PC-9 (cell line): ENCODE results near the gene RBM17. TPM values are rescaled to one million over a fixed set of nuclear protein-coding genes. Genes with fewer than 3 reads are reported as not detected.

Source experiments
- BruUV-seq: library from RNA; stranded (reverse); fragments of 400-500 nt; replicated peaks from 2 replicates; lab custom pipeline; 2021; lab: Mats Ljungman, UMichigan
- CTCF ChIA-PET: fragments of 300-600 bp; sonication (Branson Sonifier 250); formaldehyde crosslinking; loops from one replicate; lab custom pipeline; 2022; ENCODE audit warnings: antibody characterized with exemption; lab: Charles Lee
- POLR2A ChIA-PET: fragments of 300-600 bp; sonication (Branson Sonifier 250); formaldehyde crosslinking; loops from one replicate; lab custom pipeline; 2022; ENCODE audit warnings: antibody characterized with exemption; ENCODE audit not compliant: unreplicated experiment; lab: Charles Lee
- DNase-seq, 2 experiments: peaks; one replicate each; pipeline versions ENCODE4 v3.0.0 to v3.0.0-alpha.2; 2015 to 2022; ENCODE audit warnings: mixed read lengths in 1 of 2
- H2AFZ ChIP-seq: fragments of 200-600 bp; sonication (generic); 2 replicates; pipeline ENCODE4 v1.8.1; 2017; ENCODE audit warnings: antibody characterized with exemption
- H3F3A ChIP-seq: fragments of 200-600 bp; sonication (generic); 2 replicates; pipeline ENCODE4 v1.8.1; 2017; ENCODE audit warnings: antibody characterized with exemption, mild to moderate bottlenecking, low read depth; ENCODE audit not compliant: insufficient read depth
- H3K27ac ChIP-seq: fragments of 200-600 bp; sonication (generic); 2 replicates; pipeline ENCODE4 v1.6.1; 2016; ENCODE audit warnings: mixed run types
- H3K27me3 ChIP-seq: fragments of 200-600 bp; sonication (generic); 2 replicates; pipeline ENCODE4 v1.6.1; 2016; ENCODE audit warnings: low read depth, mixed run types; ENCODE audit not compliant: insufficient read depth
- H3K36me3 ChIP-seq: fragments of 200-600 bp; sonication (generic); 2 replicates; pipeline ENCODE4 v1.6.1; 2016; ENCODE audit warnings: low read depth, mixed run types
- H3K4me1 ChIP-seq: fragments of 200-600 bp; sonication (generic); replicated peaks from 2 replicates; pipeline ENCODE4 v1.6.1; 2016; ENCODE audit warnings: mixed run types; ENCODE audit not compliant: insufficient read depth
- H3K4me2 ChIP-seq: fragments of 200-600 bp; sonication (generic); 2 replicates; pipeline ENCODE4 v1.6.1; 2017; ENCODE audit warnings: mixed run types
- H3K4me3 ChIP-seq: fragments of 200-600 bp; sonication (generic); 2 replicates; pipeline ENCODE4 v1.6.1; 2016; ENCODE audit warnings: mixed run types
- H3K79me2 ChIP-seq: fragments of 200-600 bp; sonication (generic); 2 replicates; pipeline ENCODE4 v1.6.1; 2017; ENCODE audit warnings: low read depth, mixed run types
- H3K9me2 ChIP-seq: fragments of 200-600 bp; sonication (generic); 2 replicates; pipeline ENCODE4 v1.8.1; 2017; ENCODE audit warnings: mild to moderate bottlenecking; ENCODE audit not compliant: insufficient read depth
- H3K9me3 ChIP-seq: fragments of 200-600 bp; sonication (generic); 2 replicates; pipeline ENCODE4 v1.8.1; 2016; ENCODE audit warnings: low read depth; ENCODE audit not compliant: insufficient read depth
- H4K20me1 ChIP-seq: fragments of 200-600 bp; sonication (generic); 2 replicates; pipeline ENCODE4 v1.8.1; 2017; ENCODE audit not compliant: insufficient read depth
- CTCF ChIP-seq: fragments of 200-600 bp; sonication (generic); conservative IDR thresholded peaks from 2 replicates; pipeline ENCODE4 v1.6.1; 2017; ENCODE audit warnings: mixed run types, antibody characterized with exemption, mild to moderate bottlenecking, moderate library complexity
- EZH2 ChIP-seq: fragments of 200-600 bp; sonication (generic); IDR thresholded peaks from 2 replicates; pipeline ENCODE4 v1.8.0; 2017; ENCODE audit warnings: antibody characterized with exemption, low read depth
- intact Hi-C: fragments of 100-400 bp; cut with micrococcal nuclease; formaldehyde crosslinking; loops from one replicate; pipeline ENCODE4 v1.10.0; 2022; ENCODE audit not compliant: unreplicated experiment
- total RNA-seq: library from RNA; stranded (reverse); gene quantifications from 2 replicates; pipeline ENCODE4 v1.2.3, GENCODE V29; 2021

The RBM17 gene
- total RNA-seq, 1 experiment from 2014 or later = 131 TPM

- Histone ChIP-seq H4K20me1 (peaks cover 16% of the 10 kb centered on the region), H3K4me3 (no peak overlapping the region), H2AFZ (no peak overlapping the region), H3K27ac (no peak overlapping the region), H3K4me2 (no peak overlapping the region), H3K9me3 (no peaks in the 10 kb centered on the region), H3F3A (no peaks in the 10 kb centered on the region), H3K27me3 (peaks cover 11% of the 10 kb centered on the region), H3K9me2 (no peaks in the 10 kb centered on the region), H3K36me3 (no peaks in the 10 kb centered on the region), H3K4me1 (peaks cover 14% of the 10 kb centered on the region), H3K79me2 (peaks cover 24% of the 10 kb centered on the region)
- POLR2A ChIA-PET = no interaction called here
- peak in 1 of 2 experiments; percentile 62 for DNase-seq
- intact Hi-C loops = loop anchor here (5.0 to 10.0 kb wide), 3 partner anchors 194 to 1272 kb away; partner anchors contain the start of gene FBH1
- CTCF ChIA-PET = interaction anchor here (0.5 to 0.9 kb wide), 5 partner anchors 33 to 1899 kb away, joined by 3 to 4 read pairs (median 3); no protein-coding TSS in a partner anchor
- no TSS peak for BruUV-seq
- no peak for TF ChIP-seq EZH2
- peak; percentile 43; the same call in 1 of the 2 replicates for TF ChIP-seq CTCF
These were observed 2.2 kb upstream of the RBM17 start for GRCh38 chr10:6086375-6087233.

DNA sequence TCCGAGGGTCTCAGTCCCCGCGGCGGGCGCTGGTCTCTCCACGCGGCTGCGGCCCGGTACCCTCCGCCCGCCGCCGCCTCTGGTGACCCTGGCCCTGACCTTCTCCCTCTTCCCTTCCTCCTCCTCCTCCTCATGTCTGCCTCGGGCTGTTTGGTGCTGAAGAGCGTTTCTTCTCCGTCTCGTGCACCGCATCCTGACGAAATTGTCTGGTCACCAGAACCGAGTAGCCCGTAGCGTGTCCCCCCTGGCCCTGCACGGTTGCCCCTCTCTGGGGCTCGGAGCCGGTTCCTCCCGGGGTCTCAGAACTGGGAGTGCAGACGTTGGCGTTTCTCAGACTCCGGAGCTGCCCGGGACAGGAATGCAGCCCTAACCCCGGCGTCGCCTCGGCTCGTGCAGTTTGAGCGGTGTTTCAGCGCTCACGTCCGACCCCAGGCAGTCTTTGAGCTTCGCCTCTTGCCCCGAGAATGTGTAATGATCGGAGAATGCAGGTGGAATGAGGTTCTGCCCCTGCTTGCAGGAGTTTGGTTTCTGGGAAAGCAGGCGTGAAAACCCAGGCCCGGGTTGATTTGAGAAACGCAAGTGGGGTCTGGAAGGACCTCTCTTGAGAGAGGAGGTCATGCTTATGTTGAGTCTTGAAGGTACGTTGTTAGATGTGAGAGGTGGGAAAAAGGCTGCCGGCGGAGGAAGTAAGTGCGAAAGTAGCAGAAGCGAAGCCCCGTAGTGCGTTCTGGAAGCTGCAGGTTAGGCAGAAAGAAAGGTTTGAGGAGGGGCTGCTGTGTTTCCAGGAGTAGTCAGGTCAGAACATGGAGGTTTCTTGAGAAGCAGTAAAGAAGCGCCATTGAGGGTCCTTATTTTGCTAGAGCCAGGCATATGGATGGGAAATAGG lies 743 bp downstream of the RBM17 start:
- no peaks in the 10 kb centered on the region for H3F3A ChIP-seq
- DNase-seq = peak; percentile 39 to 56
- no peaks in the 10 kb centered on the region for H3K9me3 ChIP-seq
- 0 out of 2 replicates have a peak overlapping the region, but pooled peaks have one; percentile 19 for H3K27ac ChIP-seq
- H2AFZ ChIP-seq = peak overlapping the region; percentile 67; the same call in 1 of the 2 replicates
- H3K36me3 ChIP-seq = no peaks in the 10 kb centered on the region
- ChIA-PET POLR2A (interaction anchor here (0.5 to 0.6 kb wide), 2 partner anchors 35 to 643 kb away, joined by 3 to 4 read pairs; no protein-coding TSS in a partner anchor), CTCF (interaction anchor here (0.6 to 1.1 kb wide), 2 partner anchors 214 to 492 kb away, joined by 3 read pairs; no protein-coding TSS in a partner anchor)
- peak overlapping the region; percentile 71 for H3K4me3 ChIP-seq
- peak overlapping the region; percentile 88 for H3K4me2 ChIP-seq
- intact Hi-C loops = loop anchor here (2.0 to 10.0 kb wide), 4 partner anchors 75 to 1275 kb away; partner anchors contain the start of gene FBH1
- peaks cover 29% of the 10 kb centered on the region for H4K20me1 ChIP-seq
- no peak for TF ChIP-seq CTCF
- TF ChIP-seq EZH2 = no peak
- H3K4me1 ChIP-seq = peaks cover 16% of the 10 kb centered on the region
- H3K27me3 ChIP-seq = no peaks in the 10 kb centered on the region
- BruUV-seq = TSS peak; percentile 69
- H3K79me2 ChIP-seq = peaks cover 54% of the 10 kb centered on the region
- H3K9me2 ChIP-seq = no peaks in the 10 kb centered on the region

DNA sequence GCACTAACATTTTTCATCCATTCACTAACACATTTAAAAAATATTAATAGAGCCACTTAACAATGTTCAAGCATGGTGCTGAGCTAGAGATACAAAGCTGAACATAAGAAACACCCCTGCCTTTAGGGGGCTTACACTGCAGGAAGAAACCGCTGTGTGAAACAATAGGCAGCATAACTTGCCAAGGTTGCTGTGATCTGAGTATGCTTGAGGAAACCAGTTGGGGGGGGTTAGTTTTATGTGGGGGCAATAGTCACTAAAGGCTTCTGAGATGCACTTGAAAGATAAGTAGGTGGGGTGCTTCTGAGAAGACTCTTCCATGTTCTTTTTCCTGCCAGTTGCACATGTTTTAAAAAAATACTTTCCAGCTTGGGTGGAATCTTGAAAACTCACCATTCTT lies 2.8 kb downstream of the RBM17 start:
- intact Hi-C loops = no loop called here
- no peak for TF ChIP-seq CTCF
- no peak for TF ChIP-seq EZH2
- Histone ChIP-seq H3K36me3 (no peaks in the 10 kb centered on the region), H3K9me2 (no peaks in the 10 kb centered on the region), H3K9me3 (no peaks in the 10 kb centered on the region), H3K27me3 (no peaks in the 10 kb centered on the region), H3K27ac (no peak overlapping the region), H4K20me1 (peaks cover 48% of the 10 kb centered on the region), H3K79me2 (peaks cover 75% of the 10 kb centered on the region), H3K4me3 (no peak overlapping the region), H3K4me2 (peak overlapping the region; percentile 34; the same call in 1 of the 2 replicates), H3K4me1 (peaks cover 16% of the 10 kb centered on the region), H3F3A (no peaks in the 10 kb centered on the region), H2AFZ (no peak overlapping the region)
- POLR2A ChIA-PET = no interaction called here
- DNase-seq = no peak
- BruUV-seq = no TSS peak
- CTCF ChIA-PET = interaction anchor here (0.6 kb wide), 1 partner anchor 203 kb away, joined by 3 read pairs; no protein-coding TSS in a partner anchor
